Measurements from ENCODE around the gene DNAAF1.
A peak's percentile ranks its signal among the peaks of the same experiment; 100 is the strongest.

GRCh38 chr16:84096447-84097005 is 48.6 kb upstream of the DNAAF1 start:
- peak in 1 of 4 experiments; percentile 4 for TF ChIP-seq CTCF (IDR thresholded peaks at IDR 0.05)
- TF ChIP-seq POLR2A (IDR thresholded peaks at IDR 0.05), result no peak
- TF ChIP-seq POLR2AphosphoS5 (IDR thresholded peaks at IDR 0.05), result peak; percentile 95
